NCI-H1417 (cell line): ENCODE results near the gene STAT5B.

Experiments
- DNase-seq, 3 experiments: peaks; one replicate each; lab custom pipeline; 2025; lab: John Stamatoyannopoulos, UW

The STAT5B gene

DNA sequence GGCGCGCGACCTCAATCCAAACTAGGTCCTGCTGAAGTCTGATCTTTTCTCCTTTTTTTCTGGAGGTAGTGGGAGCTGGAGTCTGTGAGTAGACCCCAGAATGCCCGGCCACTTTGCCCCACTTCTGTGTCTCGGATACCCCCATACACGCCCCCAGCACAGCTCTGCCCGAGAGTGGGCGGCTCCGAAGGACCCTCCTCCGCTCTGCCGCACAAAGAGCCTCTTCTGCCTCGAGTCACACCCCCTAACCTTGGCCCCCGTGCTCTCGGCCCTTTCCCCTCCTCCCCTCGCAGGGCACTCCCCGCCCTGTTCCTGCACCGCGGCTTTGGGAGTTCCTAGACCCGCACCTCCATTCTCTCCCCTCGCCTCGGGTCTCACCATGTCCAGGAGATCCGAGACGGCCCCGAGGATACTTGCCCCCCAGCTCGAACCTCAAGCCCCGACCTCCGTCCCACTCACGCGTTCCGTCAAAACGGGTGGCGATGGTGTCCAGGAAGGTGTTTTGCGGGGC is 95.7 kb downstream of the STAT5B start:
- DNase-seq, result peak; percentile 7 to 53 (median 45)

DNA sequence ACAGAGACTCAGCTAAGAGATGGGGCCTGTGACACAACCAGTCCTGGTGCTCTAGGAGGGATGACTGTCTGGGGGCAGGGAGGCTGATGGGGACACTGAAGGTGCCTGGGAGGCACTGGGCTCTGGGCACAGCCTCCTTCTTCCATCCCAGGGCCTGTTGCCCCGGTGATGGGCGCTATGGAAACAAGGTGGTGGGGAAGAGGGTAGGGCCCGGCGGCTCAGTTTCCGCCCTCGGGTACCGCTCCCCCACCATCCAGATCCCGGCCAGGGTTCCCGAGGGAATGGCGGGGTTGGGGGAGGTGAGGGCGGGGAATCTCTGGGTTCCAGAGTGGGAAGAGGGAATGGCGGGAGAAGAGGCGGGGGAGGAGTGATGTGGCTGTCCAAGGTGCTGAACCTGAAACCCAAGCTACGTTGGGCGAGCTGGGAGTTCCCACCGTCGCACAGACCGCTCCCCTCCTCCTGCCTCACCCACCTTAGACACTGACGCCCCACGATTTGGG is 96.2 kb downstream of the STAT5B start:
- peak; percentile 69 to 85 (median 80) for DNase-seq

DNA sequence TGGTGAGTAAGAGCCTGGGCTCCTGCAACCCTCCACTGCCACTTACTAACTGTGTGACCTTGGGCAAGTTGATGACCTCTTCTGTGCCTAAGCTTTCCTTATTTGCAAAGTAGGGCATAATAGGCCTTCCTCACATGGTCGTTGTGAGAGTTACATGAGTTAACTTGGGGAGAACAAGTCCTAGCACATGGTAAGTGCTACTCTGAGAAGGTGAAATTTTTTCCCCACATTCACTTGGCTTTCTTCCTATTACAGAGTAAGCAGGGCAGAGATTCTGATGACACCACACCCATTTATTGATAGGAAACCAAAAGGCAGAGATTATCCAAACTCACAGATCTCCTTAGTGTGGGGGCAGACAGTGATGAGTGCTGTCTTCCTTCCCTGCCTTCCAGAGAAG is 96.9 kb downstream of the STAT5B start:
- no peak for DNase-seq

DNA sequence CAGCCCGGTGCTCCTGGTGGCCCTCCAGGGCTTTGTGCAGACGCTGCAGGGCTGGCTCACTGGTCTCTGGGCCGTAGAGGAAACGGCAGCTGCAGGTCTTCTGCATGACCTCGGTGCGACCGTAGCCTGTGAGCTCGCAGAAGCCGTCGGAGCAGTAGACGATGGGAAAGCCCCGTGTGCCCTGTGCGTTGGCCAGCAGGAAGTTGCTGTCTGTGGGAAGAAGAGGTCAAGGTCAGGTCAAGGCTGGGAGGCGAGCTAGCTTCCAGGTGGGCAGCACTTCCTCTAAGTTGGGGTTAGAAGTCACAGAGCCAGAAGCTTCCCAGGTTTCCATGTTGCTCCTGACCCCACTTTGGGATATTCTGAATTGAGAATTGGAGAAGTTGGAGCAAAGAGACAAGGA is 97.4 kb downstream of the STAT5B start:
- DNase-seq, result no peak

DNA sequence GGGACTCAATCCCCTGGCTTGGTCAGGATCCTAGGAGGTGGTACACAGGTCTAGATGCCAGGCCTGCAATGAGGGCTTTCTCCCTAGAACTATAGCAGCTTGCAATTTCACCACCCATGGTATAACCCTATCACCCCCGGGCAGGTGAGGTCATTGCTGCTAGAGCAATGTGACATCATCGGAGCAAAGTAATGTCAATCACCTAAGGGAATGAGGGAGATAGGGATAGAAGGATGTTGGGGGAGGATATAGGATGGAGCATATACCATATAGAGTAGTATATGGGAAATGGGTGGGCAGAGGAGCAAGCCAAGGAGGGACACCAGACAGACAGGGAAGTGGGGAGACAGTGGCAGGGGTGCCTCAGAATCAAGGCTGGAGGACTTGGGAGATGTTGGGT is 98.5 kb downstream of the STAT5B start:
- no peak for DNase-seq

DNA sequence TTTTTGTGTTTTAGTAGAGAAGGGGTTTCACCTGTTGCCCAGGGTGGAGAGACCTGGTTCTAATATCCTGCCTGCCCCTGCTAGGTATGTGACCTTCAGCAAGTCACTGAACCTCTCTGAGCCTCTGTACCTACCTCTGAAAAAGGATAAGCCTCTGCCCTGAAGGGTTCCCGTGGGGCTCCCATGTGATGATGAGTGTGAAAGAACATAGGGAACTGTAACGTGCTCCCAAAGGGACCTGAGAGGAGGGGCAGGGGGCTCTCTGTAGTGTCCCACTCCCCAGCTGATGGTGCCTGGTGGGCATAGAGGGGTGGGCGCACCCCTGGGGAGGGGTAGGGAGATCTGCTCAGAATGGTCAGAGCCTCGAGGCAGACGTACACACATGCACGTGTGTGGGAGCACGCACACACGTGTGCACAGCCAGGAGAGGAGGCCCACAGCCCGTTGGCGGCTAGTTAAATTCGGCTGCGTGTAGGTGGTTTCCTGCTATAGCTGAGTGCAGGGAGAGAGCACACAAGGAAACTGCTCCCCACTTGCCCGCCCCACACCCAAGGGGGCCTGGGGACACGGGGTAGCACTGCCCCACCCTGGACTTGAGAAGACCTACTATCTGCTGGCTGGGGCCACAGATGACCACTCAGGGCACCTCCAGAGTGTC is 101.9 kb downstream of the STAT5B start:
- DNase-seq, result no peak

- no peak for DNase-seq
Measured at GRCh38 chr17:42171831-42172230, 104.4 kb downstream of the STAT5B start.

- DNase-seq, result no peak
Measured at GRCh38 chr17:42169351-42169750, 106.8 kb downstream of the STAT5B start.

- no peak for DNase-seq
Measured at GRCh38 chr17:42167807-42168206, 108.4 kb downstream of the STAT5B start.

GRCh38 chr17:42166196-42166763 is 109.9 kb downstream of the STAT5B start:
- DNase-seq, result no peak

GRCh38 chr17:42165751-42166150 is 110.4 kb downstream of the STAT5B start:
- DNase-seq, result no peak

- no peak for DNase-seq
Measured at GRCh38 chr17:42163696-42164407, 112.3 kb downstream of the STAT5B start.

DNA sequence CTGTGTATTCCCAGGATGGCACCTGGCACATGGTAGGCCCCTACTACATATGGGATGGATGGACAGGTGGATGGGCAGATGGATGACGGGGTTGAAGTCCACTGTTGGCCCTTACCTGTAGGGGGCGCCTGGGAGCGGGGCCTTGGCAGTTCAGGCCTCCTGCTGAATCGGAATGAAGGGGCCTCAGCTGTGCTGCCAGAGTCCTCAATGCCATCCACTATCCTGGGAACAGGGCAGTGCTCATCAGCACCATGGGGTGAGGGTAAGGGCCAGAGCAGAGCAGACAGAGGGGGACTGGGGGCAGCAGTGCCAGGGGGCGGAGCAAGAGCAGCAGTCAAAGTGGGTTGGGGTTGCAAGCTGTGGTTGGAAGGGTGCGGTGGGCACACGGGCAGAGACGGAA is 113.1 kb downstream of the STAT5B start:
- DNase-seq, result no peak

GRCh38 chr17:42160531-42160910 is 115.7 kb downstream of the STAT5B start:
- no peak for DNase-seq

GRCh38 chr17:42159796-42160530 is 116.2 kb downstream of the STAT5B start:
- DNase-seq, result no peak

DNA sequence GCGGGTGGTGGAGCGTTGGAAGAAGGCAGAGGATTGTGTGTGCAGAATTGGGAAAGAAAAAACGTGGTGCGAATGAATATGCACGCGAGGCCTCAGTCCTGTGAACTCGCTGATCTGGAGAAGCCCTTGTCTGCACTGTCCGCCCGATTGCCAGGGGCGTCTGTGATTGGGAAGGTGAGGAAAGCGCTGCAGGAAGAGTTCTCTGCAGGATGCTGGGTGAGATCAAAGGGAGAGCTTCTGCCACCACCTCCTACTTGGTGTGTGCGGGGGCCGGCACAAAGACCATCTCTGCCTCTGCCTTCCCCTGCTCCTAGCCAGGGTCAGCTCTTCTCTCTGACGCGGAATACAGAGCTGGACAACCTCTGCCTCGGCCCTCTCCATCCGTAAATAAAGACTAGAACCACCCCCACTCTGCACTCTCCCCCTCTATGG is 120.6 kb downstream of the STAT5B start:
- peak in 1 of 3 experiments; percentile 46 for DNase-seq

DNA sequence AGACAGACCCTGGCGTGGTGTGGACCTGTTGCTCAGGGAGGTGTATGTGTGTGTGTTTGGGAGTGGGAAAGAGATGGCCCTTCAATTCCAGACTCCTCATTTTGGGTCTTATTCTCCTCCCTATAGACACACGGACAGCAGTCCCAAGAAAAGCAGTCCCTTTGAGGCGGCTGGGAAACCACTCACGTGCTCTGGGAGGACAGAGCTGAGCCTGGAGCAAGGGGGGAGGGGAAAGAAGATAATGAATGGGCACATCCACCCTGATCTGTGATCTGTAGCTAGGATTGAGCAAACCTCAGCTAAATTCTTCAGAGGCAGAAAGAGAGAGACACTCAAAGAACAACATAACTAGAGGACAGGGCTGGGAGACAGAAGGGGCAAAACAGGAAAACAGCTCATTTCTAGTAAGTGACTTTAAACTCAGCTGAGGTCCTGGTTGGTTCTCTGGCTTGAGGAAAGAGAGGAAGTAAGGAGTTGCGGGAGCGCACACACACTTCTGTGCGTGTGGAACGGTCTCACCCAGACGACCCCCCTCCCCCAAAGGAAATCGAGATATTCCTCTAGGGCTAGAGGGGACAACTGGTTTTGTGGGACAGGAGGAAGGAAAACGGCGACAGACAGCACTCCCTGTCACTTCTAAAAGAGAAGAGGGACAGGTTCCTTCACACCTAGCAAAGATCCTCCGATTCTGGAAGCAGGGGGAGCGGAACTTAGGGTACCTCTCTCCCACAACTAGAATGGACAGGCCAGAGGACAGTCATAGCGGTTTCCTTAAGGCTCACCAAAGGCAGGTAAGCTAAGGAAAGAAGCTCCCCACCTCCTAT is 122.1 kb downstream of the STAT5B start:
- peak in 1 of 3 experiments; percentile 44 for DNase-seq
